Measurements from ENCODE around the gene TTLL8.

GRCh38 chr22:50014655-50015401 lies 43.3 kb downstream of the TTLL8 start:
- TF ChIP-seq, protein P1, sequence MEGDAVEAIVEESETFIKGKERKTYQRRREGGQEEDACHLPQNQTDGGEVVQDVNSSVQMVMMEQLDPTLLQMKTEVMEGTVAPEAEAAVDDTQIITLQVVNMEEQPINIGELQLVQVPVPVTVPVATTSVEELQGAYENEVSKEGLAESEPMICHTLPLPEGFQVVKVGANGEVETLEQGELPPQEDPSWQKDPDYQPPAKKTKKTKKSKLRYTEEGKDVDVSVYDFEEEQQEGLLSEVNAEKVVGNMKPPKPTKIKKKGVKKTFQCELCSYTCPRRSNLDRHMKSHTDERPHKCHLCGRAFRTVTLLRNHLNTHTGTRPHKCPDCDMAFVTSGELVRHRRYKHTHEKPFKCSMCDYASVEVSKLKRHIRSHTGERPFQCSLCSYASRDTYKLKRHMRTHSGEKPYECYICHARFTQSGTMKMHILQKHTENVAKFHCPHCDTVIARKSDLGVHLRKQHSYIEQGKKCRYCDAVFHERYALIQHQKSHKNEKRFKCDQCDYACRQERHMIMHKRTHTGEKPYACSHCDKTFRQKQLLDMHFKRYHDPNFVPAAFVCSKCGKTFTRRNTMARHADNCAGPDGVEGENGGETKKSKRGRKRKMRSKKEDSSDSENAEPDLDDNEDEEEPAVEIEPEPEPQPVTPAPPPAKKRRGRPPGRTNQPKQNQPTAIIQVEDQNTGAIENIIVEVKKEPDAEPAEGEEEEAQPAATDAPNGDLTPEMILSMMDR (IDR thresholded peaks at IDR 0.05): no peak
- TF ChIP-seq POLR2AphosphoS5 (IDR thresholded peaks at IDR 0.05; ENCODE audit: low read depth, low read length) (no peak), TCF7L2 (IDR thresholded peaks at IDR 0.05; ENCODE audit: low read depth, low read length) (no peak), SIN3A (IDR thresholded peaks at IDR 0.05; ENCODE audit: borderline replicate concordance, insufficient read depth, low read depth, low read length) (no peak), REST (IDR thresholded peaks at IDR 0.05; ENCODE audit: insufficient read depth in 1 of 2, low read depth in 2 of 2, low read length in 1 of 2) (no peak)

Measured in Panc1 (cell line).